Peyer's patch (tissue), 4 donors: ENCODE results near the gene PLCXD3. TPM values are rescaled to one million over a fixed set of nuclear protein-coding genes. Genes with fewer than 3 reads are reported as not detected.

Source experiments
- DNase-seq, 3 donors: peaks; one replicate each; pipeline ENCODE4 v3.0.0-alpha.2; 2017 to 2019
- H3K27ac ChIP-seq, 4 donors: fragments of 200-600 bp; sonication (generic); one replicate each; pipeline ENCODE4 v1.5.1; 2016 to 2019
- H3K27me3 ChIP-seq, 2 donors: fragments of 200-600 bp; sonication (generic); one replicate each; pipeline ENCODE4 v1.5.1; 2019
- H3K36me3 ChIP-seq, 3 donors: fragments of 200-600 bp; sonication (generic); one replicate each; pipeline ENCODE4 v1.5.1; 2016 to 2019
- H3K4me1 ChIP-seq, 4 donors: fragments of 200-600 bp; sonication (generic); one replicate each; pipeline ENCODE4 v1.5.1; 2016 to 2019
- H3K4me3 ChIP-seq, 4 donors: fragments of 200-600 bp; sonication (generic); 1 replicate in 3 of 4; 2 replicates in 1 of 4; pipeline ENCODE4 v1.5.1; 2016 to 2019; ENCODE audit warnings: mild to moderate bottlenecking in 1 of 4
- H3K9me3 ChIP-seq, 4 donors: fragments of 200-600 bp; sonication (generic); one replicate each; pipeline ENCODE4 v1.5.1; 2016 to 2019; ENCODE audit warnings: mild to moderate bottlenecking in 1 of 4
- POLR2A ChIP-seq, 2 donors: fragments of 450-650 bp; IDR thresholded peaks; one replicate each; pipeline ENCODE4 v1.5.1; 2017; ENCODE audit warnings: antibody characterized with exemption in 2 of 2, mild to moderate bottlenecking in 2 of 2, moderate library complexity in 2 of 2
- total RNA-seq, 4 donors: library from RNA; depleted of rRNA; stranded (reverse); fragments of >200 nt; gene quantifications; one replicate each; pipeline ENCODE4 v1.1.0, GENCODE V29; 2016
- TF ChIP-seq, protein P1 (sequence below), 6 experiments: fragments of 450-650 bp in 4 of 6; fragments of 200-600 bp in 2 of 6; sonication (generic) in 1 of 6; IDR thresholded peaks; one replicate each; pipeline ENCODE4 v1.5.1; 2017 to 2019; ENCODE audit warnings: antibody characterized with exemption in 6 of 6, mild to moderate bottlenecking in 3 of 6, moderate library complexity in 1 of 6

The PLCXD3 gene
- total RNA-seq, 4 donors from 2014 or later: 0.83 to 2.8 (median 1.6) TPM

GRCh38 chr5:41404757-41405156, 105.6 kb downstream of the PLCXD3 start:
- no peak for TF ChIP-seq POLR2A (IDR thresholded peaks at IDR 0.05)
- TF ChIP-seq, protein P1, sequence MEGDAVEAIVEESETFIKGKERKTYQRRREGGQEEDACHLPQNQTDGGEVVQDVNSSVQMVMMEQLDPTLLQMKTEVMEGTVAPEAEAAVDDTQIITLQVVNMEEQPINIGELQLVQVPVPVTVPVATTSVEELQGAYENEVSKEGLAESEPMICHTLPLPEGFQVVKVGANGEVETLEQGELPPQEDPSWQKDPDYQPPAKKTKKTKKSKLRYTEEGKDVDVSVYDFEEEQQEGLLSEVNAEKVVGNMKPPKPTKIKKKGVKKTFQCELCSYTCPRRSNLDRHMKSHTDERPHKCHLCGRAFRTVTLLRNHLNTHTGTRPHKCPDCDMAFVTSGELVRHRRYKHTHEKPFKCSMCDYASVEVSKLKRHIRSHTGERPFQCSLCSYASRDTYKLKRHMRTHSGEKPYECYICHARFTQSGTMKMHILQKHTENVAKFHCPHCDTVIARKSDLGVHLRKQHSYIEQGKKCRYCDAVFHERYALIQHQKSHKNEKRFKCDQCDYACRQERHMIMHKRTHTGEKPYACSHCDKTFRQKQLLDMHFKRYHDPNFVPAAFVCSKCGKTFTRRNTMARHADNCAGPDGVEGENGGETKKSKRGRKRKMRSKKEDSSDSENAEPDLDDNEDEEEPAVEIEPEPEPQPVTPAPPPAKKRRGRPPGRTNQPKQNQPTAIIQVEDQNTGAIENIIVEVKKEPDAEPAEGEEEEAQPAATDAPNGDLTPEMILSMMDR (IDR thresholded peaks at IDR 0.05): no peak
- H3K27ac ChIP-seq: no peak overlapping the region
- DNase-seq: no peak

DNA sequence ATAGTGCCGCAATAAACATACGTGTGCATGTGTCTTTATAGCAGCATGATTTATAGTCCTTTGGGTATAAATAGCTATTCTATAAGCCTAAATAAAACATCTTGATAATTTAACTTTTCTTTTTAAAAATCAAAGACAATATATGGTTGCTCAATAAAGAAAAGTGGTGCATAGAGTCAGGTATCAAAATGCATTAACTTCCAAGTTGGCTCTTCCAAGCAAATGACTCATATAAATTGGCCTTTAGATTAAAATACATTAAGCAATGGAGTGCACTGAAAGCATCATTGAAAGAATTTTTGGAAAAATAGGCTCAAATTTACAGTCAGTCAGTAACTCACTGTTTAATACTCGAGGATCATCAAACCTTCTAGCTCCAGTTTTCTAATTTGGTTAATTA, 106.6 kb downstream of the PLCXD3 start:
- Histone ChIP-seq H3K4me3 (no peak overlapping the region), H3K9me3 (no peaks in the 10 kb centered on the region), H3K36me3 (no peaks in the 10 kb centered on the region), H3K27ac (no peak overlapping the region), H3K27me3 (no peaks in the 10 kb centered on the region), H3K4me1 (no peaks in the 10 kb centered on the region)
- no peak for DNase-seq
- TF ChIP-seq, protein P1 (IDR thresholded peaks at IDR 0.05): no peak
- TF ChIP-seq POLR2A (IDR thresholded peaks at IDR 0.05): no peak

More at GRCh38 chr5:41404757-41405156, 105.6 kb downstream of the PLCXD3 start:
- Histone ChIP-seq H3K9me3 (no peaks in the 10 kb centered on the region), H3K4me3 (no peak overlapping the region), H3K27me3 (no peaks in the 10 kb centered on the region), H3K4me1 (no peaks in the 10 kb centered on the region), H3K36me3 (no peaks in the 10 kb centered on the region)

- H3K4me3 ChIP-seq: no peak overlapping the region
- no peaks in the 10 kb centered on the region for H3K27me3 ChIP-seq
- H3K36me3 ChIP-seq: no peaks in the 10 kb centered on the region
- DNase-seq: no peak
- H3K9me3 ChIP-seq: no peaks in the 10 kb centered on the region
- TF ChIP-seq, protein P1 (IDR thresholded peaks at IDR 0.05): no peak
- no peaks in the 10 kb centered on the region for H3K4me1 ChIP-seq
- no peak overlapping the region for H3K27ac ChIP-seq
These were observed 107.6 kb downstream of the PLCXD3 start for GRCh38 chr5:41402845-41403244.

DNA sequence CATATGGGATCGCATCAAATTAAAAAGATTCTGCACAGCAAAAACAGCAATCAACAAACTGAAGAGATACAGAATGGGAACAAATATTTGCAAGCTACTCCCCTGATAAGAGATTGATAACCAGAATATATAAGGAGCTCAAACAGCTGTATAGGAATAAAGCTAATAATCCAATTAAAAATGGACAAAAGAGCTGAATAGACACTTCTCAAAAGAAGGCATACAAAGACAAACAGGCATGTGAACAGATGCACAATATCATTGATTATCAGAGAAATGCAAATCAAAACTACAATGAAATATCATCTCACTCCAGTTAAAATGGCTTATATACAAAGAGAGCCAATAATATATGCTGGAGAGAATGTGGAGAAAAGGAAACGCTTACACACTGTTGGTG, 110.6 kb downstream of the PLCXD3 start:
- no peak for TF ChIP-seq POLR2A (IDR thresholded peaks at IDR 0.05)
- TF ChIP-seq, protein P1 (IDR thresholded peaks at IDR 0.05): no peak
- H3K36me3 ChIP-seq: no peaks in the 10 kb centered on the region
- no peaks in the 10 kb centered on the region for H3K4me1 ChIP-seq
- no peak overlapping the region for H3K4me3 ChIP-seq
- H3K9me3 ChIP-seq: no peaks in the 10 kb centered on the region
- no peak for DNase-seq
- H3K27me3 ChIP-seq: no peaks in the 10 kb centered on the region
- no peak overlapping the region for H3K27ac ChIP-seq

DNA sequence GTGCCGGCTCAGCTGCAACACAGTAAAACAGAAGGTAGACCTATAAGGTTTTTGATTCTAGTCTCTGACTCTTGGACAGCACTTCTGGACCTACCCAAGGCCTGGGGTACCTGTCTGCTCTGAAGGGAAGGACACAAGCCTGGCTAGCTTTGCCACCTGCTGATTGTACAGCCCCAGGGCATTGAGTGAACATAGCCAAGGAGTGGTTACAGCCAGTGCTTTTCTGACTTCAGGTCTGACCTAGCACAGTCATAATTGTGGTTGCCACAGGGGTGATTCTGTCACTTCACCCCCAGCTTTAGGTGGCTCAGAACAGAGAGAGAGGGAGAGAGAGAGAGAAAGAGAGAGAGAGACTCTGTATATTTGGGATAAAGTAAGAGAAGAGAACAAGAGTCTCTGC, 118.4 kb downstream of the PLCXD3 start:
- Histone ChIP-seq H3K27me3 (no peaks in the 10 kb centered on the region), H3K36me3 (no peaks in the 10 kb centered on the region), H3K9me3 (no peaks in the 10 kb centered on the region), H3K27ac (no peak overlapping the region), H3K4me1 (no peaks in the 10 kb centered on the region), H3K4me3 (no peak overlapping the region)
- TF ChIP-seq POLR2A (IDR thresholded peaks at IDR 0.05): no peak
- TF ChIP-seq, protein P1 (IDR thresholded peaks at IDR 0.05): no peak
- no peak for DNase-seq

GRCh38 chr5:41374631-41375030, 135.8 kb downstream of the PLCXD3 start:
- Histone ChIP-seq H3K36me3 (no peaks in the 10 kb centered on the region), H3K4me3 (no peak overlapping the region), H3K27ac (no peak overlapping the region), H3K27me3 (no peaks in the 10 kb centered on the region), H3K9me3 (no peaks in the 10 kb centered on the region), H3K4me1 (no peaks in the 10 kb centered on the region)
- no peak for DNase-seq
- no peak for TF ChIP-seq POLR2A (IDR thresholded peaks at IDR 0.05)
- TF ChIP-seq, protein P1 (IDR thresholded peaks at IDR 0.05): no peak
